Effector memory CD8-positive, alpha-beta T cell (primary cell): ENCODE measurements around the gene ARHGEF25.
"Not testable (repeated sequence)": the region's sequence is repeated elsewhere in the genome, so short reads cannot be mapped to it uniquely, and the experiment has no call there.

Experiments
- ATAC-seq: fragments of 150-1000 bp; cut with Tn5 transposase; replicated peaks from 2 replicates; pipeline ENCODE4 v1.10.0; 2021; ENCODE audit warnings: mild to moderate bottlenecking, moderate library complexity
- DNase-seq, 3 experiments: peaks; one replicate each; pipeline ENCODE4 v3.0.0; 2021
- H3K27ac Mint-ChIP-seq, 2 donors: one replicate each; pipeline ENCODE4 v1.8.0; 2022; ENCODE audit warnings: mild to moderate bottlenecking in 2 of 2, mixed read lengths in 2 of 2, moderate library complexity in 2 of 2
- H3K27me3 Mint-ChIP-seq, 2 donors: one replicate each; pipeline ENCODE4 v1.8.0; 2022; ENCODE audit warnings: mixed read lengths in 2 of 2
- H3K36me3 Mint-ChIP-seq: one replicate; pipeline ENCODE4 v1.8.0; 2022; ENCODE audit warnings: mild to moderate bottlenecking, moderate library complexity, mixed read lengths; ENCODE audit not compliant: insufficient read depth
- H3K4me1 Mint-ChIP-seq, 2 donors: one replicate each; pipeline ENCODE4 v1.8.0; 2022; ENCODE audit warnings: low read depth in 2 of 2, mixed read lengths in 2 of 2
- H3K4me3 Mint-ChIP-seq, 2 donors: one replicate each; pipeline ENCODE4 v1.8.0; 2022; ENCODE audit warnings: mild to moderate bottlenecking in 2 of 2, mixed read lengths in 2 of 2, moderate library complexity in 2 of 2
- H3K9me3 Mint-ChIP-seq, 2 donors: one replicate each; pipeline ENCODE4 v1.8.0; 2022; ENCODE audit warnings: mixed read lengths in 2 of 2

The ARHGEF25 gene

DNA sequence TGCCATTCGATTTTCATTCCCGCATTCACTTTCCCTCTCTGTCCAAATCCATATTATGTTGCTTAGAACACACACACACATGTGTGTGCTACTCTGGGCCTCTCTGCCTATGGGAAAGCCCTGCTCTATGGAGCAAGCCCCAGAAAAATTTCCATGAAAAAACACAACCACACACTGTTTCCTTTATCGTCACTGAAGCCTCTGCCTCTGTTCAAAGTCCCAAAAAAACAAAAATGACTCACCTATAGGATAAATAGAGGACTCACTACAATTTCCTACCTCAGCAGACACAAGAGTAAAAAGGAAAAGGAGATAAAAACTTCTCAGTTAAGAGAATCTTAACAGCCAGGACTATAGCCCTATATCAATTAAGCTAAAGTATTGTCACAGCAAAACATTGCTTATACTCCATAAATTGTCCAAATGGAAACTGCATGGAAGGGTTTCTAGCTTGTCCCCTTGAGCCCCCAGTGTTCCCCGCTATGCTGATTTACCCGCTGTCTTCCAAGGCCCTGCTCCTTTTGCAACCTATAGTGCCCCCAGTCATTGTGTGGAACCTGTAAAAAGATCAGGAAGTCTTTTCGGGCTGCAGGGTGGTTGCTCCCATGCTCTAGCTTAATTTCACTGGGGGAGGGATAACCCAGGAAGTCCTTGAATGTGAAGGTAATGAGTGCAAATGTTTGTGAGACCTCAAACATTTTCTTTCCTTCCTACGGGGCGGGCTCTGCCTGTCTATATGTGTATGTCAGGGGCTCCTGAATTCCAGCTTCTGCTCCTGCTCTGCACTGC is 31.4 kb upstream of the ARHGEF25 start:
- ATAC-seq: no peak
- H3K27me3 Mint-ChIP-seq: peaks cover 10% of the 10 kb centered on the region in 2 donors

DNA sequence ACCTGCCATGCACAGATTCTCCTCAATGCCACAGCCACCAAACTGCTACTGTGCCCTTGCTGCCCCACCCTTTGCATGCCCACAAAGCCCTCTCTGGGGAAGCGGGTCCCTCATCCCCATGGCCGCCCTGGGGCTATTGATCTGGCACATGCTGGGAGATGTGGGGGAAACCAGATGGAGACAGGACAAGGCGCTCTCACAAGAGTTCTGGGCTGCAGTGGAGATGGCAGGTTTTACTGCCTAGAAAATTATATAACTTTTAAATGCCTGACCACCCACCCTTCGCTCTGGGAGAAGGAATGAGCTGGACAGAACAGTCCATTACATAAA is 30.8 kb upstream of the ARHGEF25 start:
- Mint-ChIP-seq H3K4me1 (peaks cover 4 to 5% of the 10 kb centered on the region in 2 donors), H3K36me3 (peaks cover 2% of the 10 kb centered on the region), H3K4me3 (no peak overlapping the region), H3K27ac (no peak overlapping the region), H3K27me3 (peaks cover 10% of the 10 kb centered on the region in 2 donors), H3K9me3 (no peaks in the 10 kb centered on the region)
- no peak for ATAC-seq
- DNase-seq: no peak

More for the DNA sequence above, 31.4 kb upstream of the ARHGEF25 start:
- H3K9me3 Mint-ChIP-seq: no peaks in the 10 kb centered on the region
- H3K4me3 Mint-ChIP-seq: no peak overlapping the region
- H3K27ac Mint-ChIP-seq: no peak overlapping the region
- DNase-seq: no peak
- peaks cover 4 to 5% of the 10 kb centered on the region in 2 donors for H3K4me1 Mint-ChIP-seq
- H3K36me3 Mint-ChIP-seq: peaks cover 2% of the 10 kb centered on the region

DNA sequence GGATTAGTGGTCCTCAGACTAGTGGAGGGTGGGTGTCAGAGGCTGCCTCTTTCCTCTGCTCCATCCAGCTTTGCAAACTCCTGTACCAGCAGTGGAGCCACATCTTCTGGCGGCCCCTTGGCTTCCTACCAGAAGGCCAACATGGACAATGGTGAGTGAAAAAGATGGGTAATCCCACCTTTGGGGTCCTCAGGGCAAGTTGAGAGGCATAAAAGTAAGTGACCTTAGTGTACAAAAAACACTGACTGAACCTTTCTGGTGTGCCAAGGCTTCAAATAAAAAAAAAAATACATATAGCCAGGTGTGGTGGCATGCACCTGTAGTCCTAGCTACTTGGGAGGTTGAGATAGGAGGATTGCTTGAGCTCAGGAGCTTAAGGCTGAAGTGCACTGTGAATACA is 29.4 kb upstream of the ARHGEF25 start:
- DNase-seq (no peak), ATAC-seq (no peak)
- Mint-ChIP-seq H3K9me3 (no peaks in the 10 kb centered on the region), H3K4me3 (no peak overlapping the region), H3K27me3 (peaks cover 10% of the 10 kb centered on the region in 2 donors), H3K36me3 (no peaks in the 10 kb centered on the region), H3K4me1 (peaks cover 4 to 5% of the 10 kb centered on the region in 2 donors), H3K27ac (no peak overlapping the region)

DNA sequence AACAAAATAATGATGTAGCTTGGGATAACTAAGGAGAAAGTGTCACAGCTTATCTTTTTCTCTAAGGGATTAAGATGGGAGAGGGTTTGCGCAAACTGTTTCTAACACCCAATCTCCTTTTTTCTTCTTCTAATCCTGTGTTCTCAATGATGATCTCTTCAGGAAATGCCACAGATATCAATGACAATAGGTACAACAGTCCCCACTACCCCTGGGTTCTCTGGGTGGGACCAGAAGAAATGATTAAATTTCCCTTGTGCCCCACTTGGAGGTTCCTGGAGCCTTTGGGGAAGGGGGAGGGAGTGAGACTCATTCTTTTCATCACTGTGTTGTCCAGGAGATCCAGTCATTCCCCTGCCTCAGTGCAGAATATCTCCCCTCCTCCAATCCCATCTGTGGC is 28.8 kb upstream of the ARHGEF25 start:
- Mint-ChIP-seq H3K27me3 (peaks cover 10% of the 10 kb centered on the region in 2 donors), H3K4me3 (no peak overlapping the region), H3K36me3 (no peaks in the 10 kb centered on the region), H3K27ac (no peak overlapping the region), H3K9me3 (no peaks in the 10 kb centered on the region), H3K4me1 (peaks cover 4 to 5% of the 10 kb centered on the region in 2 donors)
- DNase-seq: no peak
- ATAC-seq: no peak

DNA sequence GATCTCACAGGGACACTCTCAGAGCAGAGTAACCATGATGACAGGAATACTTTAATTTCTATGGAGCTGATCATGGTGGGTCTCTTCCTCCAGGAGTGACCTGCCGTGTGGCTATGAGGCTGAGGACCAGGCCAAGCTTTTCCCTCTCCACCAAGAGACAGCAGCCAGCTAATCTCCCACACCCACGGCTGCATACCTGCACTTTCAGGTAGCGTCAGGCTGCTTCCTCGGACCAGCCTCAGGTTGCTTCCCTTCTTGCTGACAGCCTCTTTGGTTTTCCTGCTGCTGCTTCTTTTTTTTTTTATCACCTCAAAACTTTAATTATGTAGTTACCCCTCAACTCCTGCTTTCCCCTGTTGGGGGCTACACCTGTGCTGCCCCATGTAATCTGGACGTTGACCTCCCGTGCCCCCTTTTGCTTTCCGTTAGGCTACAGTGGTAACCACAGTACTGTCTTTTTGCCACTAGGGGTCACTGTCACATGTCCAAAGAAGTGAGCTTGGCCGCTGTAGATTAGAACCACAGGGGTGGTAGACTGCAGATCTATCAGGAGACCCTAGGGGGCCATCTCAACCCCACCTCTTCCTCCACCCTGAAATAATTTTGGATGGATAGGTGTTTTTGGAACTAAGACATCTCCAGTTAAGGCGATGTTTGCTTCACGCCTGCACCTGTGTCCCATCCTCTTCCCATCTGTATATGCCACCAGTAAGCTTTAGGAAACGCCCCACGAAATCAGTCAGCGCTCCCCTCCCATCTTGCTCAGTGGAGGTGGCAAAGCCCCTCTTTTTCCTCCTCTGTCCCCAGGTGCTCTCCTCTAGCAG is 28.0 kb upstream of the ARHGEF25 start:
- Mint-ChIP-seq H3K36me3 (no peaks in the 10 kb centered on the region), H3K27me3 (peaks cover 10% of the 10 kb centered on the region in 2 donors), H3K9me3 (no peaks in the 10 kb centered on the region), H3K27ac (peak overlapping the region in 1 of 2 donors; percentile 20), H3K4me3 (no peak overlapping the region), H3K4me1 (peaks cover 4 to 5% of the 10 kb centered on the region in 2 donors)
- DNase-seq: peak; percentile 70 to 75 (median 71)
- ATAC-seq: peak; percentile 100

DNA sequence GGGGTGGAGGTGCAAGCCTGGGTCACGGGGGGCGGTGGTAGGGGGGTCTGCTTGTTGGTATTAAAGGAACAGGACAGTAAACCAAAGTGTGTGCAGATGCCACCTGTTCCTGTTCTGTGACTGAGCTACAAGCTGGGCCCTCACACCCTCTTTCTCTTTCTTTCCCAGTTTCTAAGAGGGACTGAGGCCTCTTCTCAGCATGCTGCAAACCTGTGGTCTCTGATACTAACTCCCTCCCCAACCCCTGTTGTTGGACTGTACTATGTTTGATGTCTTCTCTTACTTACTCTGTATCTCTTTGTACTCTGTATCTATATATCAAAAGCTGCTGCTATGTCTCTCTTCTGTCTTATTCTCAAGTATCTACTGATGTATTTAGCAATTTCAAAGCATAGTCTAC is 27.2 kb upstream of the ARHGEF25 start:
- ATAC-seq: no peak
- Mint-ChIP-seq H3K27ac (peak overlapping the region in 1 of 2 donors; percentile 15), H3K4me3 (no peak overlapping the region), H3K9me3 (no peaks in the 10 kb centered on the region), H3K27me3 (peaks cover 10% of the 10 kb centered on the region in 2 donors), H3K36me3 (no peaks in the 10 kb centered on the region), H3K4me1 (peaks cover 4 to 5% of the 10 kb centered on the region in 2 donors)
- no peak for DNase-seq

DNA sequence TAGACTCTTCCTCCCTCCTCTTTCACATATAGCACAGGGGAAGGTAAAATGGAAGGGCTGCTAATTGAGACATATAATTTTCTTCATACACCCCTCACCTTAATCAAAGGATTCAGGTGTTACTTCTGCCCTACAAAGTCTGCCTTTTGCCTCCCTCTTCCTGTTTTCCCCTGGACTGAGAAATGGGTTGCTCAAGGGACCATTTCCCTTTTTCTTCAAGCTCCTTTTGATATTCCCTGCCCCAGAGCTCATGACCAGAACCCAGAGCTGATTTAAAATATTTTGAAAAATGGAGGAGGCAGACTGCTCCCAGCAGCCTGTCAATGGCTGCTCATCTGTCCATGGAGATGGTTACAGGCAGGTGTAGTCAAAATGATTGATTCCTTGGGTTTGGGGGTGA is 26.5 kb upstream of the ARHGEF25 start:
- Mint-ChIP-seq H3K36me3 (no peaks in the 10 kb centered on the region), H3K9me3 (no peaks in the 10 kb centered on the region), H3K27ac (no peak overlapping the region), H3K27me3 (peaks cover 10% of the 10 kb centered on the region in 2 donors), H3K4me1 (peaks cover 4 to 5% of the 10 kb centered on the region in 2 donors), H3K4me3 (no peak overlapping the region)
- DNase-seq: no peak
- no peak for ATAC-seq

DNA sequence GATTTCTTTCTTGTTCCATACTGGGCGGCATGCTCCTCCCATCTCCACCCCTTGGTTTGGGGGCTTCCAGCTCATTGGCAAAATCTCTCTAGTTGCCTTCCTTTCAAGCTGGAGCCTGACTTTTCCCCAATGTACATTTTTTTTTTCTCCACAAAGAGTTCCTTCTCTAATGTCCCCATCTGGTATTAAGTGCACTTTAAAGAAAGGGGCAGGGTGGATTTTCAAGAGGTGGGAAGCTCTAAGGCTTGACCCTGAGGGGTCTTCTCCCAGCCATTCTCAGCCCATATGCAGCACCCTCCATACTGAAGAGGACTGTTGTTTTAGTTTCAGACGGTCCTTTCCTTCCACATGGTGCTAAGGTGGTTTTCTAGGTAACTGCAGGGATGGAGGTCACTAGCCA is 26.1 kb upstream of the ARHGEF25 start:
- DNase-seq: no peak
- Mint-ChIP-seq H3K27me3 (peaks cover 10% of the 10 kb centered on the region in 2 donors), H3K9me3 (no peaks in the 10 kb centered on the region), H3K4me3 (no peak overlapping the region), H3K36me3 (no peaks in the 10 kb centered on the region), H3K27ac (no peak overlapping the region), H3K4me1 (peaks cover 5% of the 10 kb centered on the region in 2 donors)
- no peak for ATAC-seq

DNA sequence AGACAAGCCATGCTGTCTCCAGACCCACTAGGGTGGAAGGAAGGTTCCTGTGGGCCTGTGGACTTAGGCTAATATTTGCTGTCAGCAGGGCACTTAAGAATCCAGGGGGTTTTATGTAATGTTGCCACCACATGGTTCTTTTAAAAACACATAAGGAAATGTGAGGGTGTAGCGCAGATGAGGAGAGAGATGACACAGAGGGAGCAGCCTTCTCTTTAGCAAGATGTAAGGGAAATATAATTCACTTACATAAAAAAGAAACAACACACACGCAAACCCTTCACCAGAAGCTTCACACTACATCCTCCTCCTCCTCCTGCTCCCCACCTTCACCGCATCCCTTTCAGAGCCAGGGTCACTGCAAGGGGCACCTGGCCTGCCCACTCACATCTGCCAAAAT is 25.1 kb upstream of the ARHGEF25 start:
- DNase-seq (no peak), ATAC-seq (no peak)
- no peaks in the 10 kb centered on the region for H3K36me3 Mint-ChIP-seq
- H3K4me1 Mint-ChIP-seq: peaks cover 9 to 10% of the 10 kb centered on the region in 2 donors
- H3K9me3 Mint-ChIP-seq: no peaks in the 10 kb centered on the region
- H3K27me3 Mint-ChIP-seq: peaks cover 10% of the 10 kb centered on the region in 2 donors
- no peak overlapping the region for H3K4me3 Mint-ChIP-seq
- H3K27ac Mint-ChIP-seq: no peak overlapping the region

DNA sequence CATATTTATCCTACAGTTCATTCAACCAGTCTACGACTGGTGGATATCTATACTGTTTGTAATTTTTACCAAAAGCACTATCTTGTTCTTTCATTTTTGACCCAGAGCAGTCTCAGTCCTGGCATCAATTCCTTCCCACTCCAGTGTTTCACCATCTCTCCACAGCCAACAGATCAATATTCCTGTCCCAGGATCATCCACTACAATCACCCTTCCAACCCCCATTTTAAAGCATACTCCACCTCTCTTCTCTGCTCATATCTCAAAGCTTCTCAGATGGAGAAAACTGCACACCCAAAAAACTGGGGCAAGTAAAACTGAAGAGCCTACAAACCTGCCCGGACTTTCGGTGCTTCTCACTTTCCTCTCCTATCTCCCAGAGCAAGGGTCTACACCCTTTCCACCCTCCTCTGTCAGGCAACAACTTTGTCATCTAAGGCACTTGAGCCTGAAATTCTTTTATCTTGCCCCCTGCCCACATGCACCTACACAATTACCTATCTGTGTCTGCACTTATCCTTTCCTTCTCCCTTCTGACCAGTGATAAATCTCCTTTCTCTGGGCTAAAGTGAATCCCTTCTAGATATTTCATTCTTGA is 24.3 kb upstream of the ARHGEF25 start:
- no peak for ATAC-seq

DNA sequence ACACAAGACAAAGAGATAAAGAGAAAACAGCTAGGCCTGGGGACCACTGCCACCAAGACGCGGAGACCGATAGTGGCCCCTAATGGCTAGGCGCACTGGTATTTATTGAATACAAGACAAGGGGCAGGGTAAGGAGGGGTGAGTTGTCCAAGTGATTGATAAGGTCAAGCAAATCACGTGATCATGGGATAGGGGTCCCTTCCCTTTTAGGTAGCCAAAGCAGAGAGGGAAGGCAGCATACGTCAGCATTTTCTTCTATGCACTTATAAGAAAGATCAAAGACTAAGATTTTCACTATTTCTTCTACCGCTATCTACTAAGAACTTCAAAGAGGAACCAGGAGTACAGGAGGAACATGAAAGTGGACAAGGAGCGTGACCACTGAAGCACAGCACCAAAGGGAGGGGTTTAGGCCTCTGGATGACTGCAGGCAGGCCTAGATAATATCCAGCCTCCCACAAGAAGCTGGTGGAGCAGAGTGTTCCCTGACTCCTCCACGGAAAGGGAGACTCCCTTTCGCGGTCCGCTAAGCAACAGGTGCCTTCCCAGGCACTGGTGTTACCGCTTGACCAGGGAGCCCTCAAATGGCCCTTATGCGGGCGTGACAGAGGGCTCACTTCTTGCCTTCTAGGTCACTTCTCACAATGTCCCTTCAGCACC is 22.2 kb upstream of the ARHGEF25 start:
- not testable (repeated sequence) for H3K36me3 Mint-ChIP-seq, H3K4me3 Mint-ChIP-seq, H3K9me3 Mint-ChIP-seq, H3K27ac Mint-ChIP-seq, DNase-seq, ATAC-seq, H3K27me3 Mint-ChIP-seq
- H3K4me1 Mint-ChIP-seq: peaks cover 19 to 28% of the 10 kb centered on the region in 2 donors

More for the DNA sequence above, 24.3 kb upstream of the ARHGEF25 start:
- Mint-ChIP-seq H3K36me3 (no peaks in the 10 kb centered on the region), H3K4me1 (peaks cover 14 to 18% of the 10 kb centered on the region in 2 donors), H3K27me3 (peaks cover 10% of the 10 kb centered on the region in 2 donors), H3K4me3 (no peak overlapping the region), H3K9me3 (no peaks in the 10 kb centered on the region), H3K27ac (no peak overlapping the region)
- no peak for DNase-seq

DNA sequence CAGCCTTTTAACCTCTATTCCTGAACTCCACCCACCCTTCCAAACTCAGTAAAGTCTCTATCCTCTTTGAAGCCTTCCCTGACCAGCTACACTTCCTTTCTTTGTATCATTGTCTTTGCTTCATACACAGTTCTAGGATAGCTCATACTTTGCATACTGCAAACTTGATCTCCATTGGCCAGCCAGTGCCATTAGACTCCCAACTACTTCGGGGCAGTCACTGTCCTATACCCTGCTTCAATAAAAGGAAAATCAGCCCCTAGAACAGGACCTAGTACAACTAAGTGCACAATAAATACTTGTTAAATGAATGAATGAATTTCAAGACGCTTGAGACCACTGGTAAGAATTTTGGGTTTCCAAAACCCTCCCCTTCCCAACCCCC is 20.8 kb upstream of the ARHGEF25 start:
- Mint-ChIP-seq H3K4me1 (peaks cover 19 to 28% of the 10 kb centered on the region in 2 donors), H3K9me3 (no peaks in the 10 kb centered on the region), H3K4me3 (peak overlapping the region; percentile 80 to 88), H3K27me3 (no peaks in the 10 kb centered on the region), H3K27ac (peak overlapping the region; percentile 81 to 85), H3K36me3 (peaks cover 10% of the 10 kb centered on the region)
- ATAC-seq (no peak), DNase-seq (no peak)
